Skeletal muscle satellite cell (primary cell): ENCODE data around the gene KIF26B.
"Not testable (repeated sequence)": the region's sequence is repeated elsewhere in the genome, so short reads cannot be mapped to it uniquely, and the experiment has no call there.

Experiments used
- H3K27me3 ChIP-seq: 2 replicates; pipeline ENCODE4 v1.7.0; 2013; ENCODE audit warnings: low read length; ENCODE audit not compliant: control insufficient read depth, insufficient read depth
- H3K36me3 ChIP-seq: 2 replicates; pipeline ENCODE4 v1.7.0; 2013; ENCODE audit warnings: mild to moderate bottlenecking, control low read depth, low read length; ENCODE audit not compliant: insufficient read depth
- H3K4me1 ChIP-seq: 2 replicates; pipeline ENCODE4 v1.7.0; 2013; ENCODE audit warnings: low read length; ENCODE audit not compliant: control insufficient read depth, insufficient read depth
- H3K4me2 ChIP-seq: 2 replicates; pipeline ENCODE4 v1.7.0; 2013; ENCODE audit warnings: mild to moderate bottlenecking, low read length
- H3K4me3 ChIP-seq: 2 replicates; pipeline ENCODE4 v1.7.0; 2013; ENCODE audit warnings: low read length
- H3K9ac ChIP-seq: 2 replicates; pipeline ENCODE4 v1.7.0; 2013; ENCODE audit warnings: mild to moderate bottlenecking, low read depth, low read length, moderate library complexity
- H3K9me3 ChIP-seq: replicated peaks from 2 replicates; pipeline ENCODE4 v1.7.0; 2013; ENCODE audit warnings: mild to moderate bottlenecking, control low read depth, low read length

The KIF26B gene

DNA sequence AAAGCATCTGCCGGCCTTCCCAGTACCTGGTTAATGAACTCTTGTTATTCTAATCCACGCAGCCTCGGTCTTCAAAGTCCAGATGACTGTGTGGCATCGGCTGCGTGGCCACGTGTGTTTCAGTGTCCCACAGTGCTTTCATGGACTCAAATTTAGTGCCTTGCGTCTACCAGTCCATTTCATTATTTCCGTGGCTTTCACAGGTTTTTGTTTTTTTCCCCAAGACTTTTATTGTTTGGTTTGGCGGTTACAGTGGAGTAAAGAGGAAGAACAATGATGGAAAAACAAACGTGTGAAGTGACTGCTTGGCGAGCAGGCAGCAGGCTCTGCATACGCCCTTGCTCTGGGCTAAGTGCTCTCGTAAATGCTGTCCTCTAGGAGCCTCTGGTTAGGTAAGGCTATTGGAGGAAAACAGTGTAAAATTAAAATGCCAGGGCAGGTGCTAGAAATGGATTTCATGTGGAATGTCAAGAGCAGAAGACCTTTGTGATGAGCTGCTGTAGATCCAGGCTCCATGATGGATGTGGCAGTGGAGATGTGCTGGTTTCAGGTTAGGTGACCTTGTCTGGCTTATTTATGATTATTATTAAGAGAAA lies 536.3 kb downstream of the KIF26B start:
- H3K4me2 ChIP-seq, result no peak overlapping the region
- no peaks in the 10 kb centered on the region for H3K36me3 ChIP-seq
- no peaks in the 10 kb centered on the region for H3K4me1 ChIP-seq
- H3K9me3 ChIP-seq, result no peaks in the 10 kb centered on the region
- no peak overlapping the region for H3K4me3 ChIP-seq
- no peak overlapping the region for H3K9ac ChIP-seq
- no peaks in the 10 kb centered on the region for H3K27me3 ChIP-seq

DNA sequence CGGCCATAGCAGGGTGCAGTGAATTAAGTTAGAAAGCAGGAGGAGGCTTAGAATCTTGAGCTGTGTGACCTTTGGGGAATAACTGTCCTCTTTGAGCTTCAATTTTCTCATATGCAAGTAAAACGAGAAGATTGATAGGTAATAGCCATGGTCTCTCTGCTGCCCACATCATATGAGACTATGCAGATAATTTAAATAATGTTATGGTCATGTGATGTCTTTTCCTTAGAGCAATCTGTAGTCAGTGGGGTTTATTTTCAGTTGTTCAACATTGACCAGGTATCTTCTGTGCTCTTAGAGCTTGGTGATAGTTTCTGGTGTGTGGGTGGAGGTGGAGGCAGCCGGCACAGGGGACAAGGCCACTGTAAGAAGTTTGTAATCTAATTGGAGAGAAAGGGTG lies 537.1 kb downstream of the KIF26B start:
- Histone ChIP-seq H3K27me3 (no peaks in the 10 kb centered on the region), H3K9me3 (no peaks in the 10 kb centered on the region), H3K4me2 (no peak overlapping the region), H3K36me3 (no peaks in the 10 kb centered on the region), H3K9ac (no peak overlapping the region), H3K4me1 (no peaks in the 10 kb centered on the region), H3K4me3 (no peak overlapping the region)

DNA sequence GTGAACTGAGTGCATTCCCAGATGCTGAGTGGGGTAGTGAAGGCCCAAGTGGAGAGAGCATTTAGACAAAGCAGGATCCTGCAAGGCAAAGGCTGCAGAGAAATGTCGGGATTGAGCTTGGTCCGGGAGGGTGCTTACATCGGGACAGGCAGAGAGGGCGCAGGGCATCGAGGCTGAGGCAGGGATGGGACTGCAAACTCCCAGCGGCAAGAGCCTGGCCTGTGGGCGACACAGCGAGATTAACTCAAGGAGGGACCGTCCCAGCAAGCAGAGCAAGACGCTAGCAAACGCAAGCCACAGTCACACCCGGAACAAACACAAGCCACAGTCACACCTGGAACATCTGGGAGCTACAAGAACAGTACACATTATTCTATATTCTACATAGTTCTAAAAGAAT lies 537.5 kb downstream of the KIF26B start:
- H3K4me2 ChIP-seq, result no peak overlapping the region

DNA sequence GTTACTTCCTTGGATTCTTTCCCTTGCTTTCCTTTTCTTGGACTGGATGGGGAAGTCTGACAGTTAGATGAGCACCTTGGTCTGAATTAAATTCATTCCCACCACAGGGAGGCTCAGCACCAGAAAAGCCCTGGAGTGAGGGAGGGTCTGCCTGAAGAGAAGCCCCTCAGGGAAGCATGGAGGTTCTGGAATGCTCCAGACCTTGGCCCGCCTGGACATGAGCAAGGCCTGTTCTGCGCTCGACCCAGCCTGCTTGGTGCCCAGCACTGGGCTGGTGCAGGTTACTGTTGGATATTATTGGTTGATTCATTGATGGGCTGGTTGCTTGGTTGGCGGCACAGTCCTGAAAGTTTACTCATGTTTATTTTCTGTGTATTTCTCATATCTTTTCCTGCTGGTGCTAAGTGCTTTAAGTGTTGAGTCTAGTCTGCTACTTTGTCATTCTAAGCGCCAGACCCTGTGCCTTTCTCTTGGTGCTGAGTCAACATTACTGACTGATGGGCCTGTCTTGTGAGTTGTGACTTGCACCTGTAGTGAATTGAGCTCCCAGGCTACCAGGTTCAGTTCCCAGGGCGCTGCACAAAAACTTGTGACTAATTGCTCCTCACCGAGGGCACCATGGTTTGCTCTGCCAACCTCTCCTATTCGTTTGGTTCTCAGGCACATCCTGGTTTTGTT lies 538.5 kb downstream of the KIF26B start:
- H3K27me3 ChIP-seq, result no peaks in the 10 kb centered on the region
- no peak overlapping the region for H3K9ac ChIP-seq
- H3K36me3 ChIP-seq, result no peaks in the 10 kb centered on the region
- H3K9me3 ChIP-seq, result no peaks in the 10 kb centered on the region
- no peak overlapping the region for H3K4me2 ChIP-seq
- H3K4me1 ChIP-seq, result no peaks in the 10 kb centered on the region
- H3K4me3 ChIP-seq, result no peak overlapping the region

More for the DNA sequence above, 537.5 kb downstream of the KIF26B start:
- Histone ChIP-seq H3K4me1 (no peaks in the 10 kb centered on the region), H3K9me3 (no peaks in the 10 kb centered on the region), H3K9ac (no peak overlapping the region), H3K36me3 (no peaks in the 10 kb centered on the region), H3K4me3 (no peak overlapping the region), H3K27me3 (no peaks in the 10 kb centered on the region)

DNA sequence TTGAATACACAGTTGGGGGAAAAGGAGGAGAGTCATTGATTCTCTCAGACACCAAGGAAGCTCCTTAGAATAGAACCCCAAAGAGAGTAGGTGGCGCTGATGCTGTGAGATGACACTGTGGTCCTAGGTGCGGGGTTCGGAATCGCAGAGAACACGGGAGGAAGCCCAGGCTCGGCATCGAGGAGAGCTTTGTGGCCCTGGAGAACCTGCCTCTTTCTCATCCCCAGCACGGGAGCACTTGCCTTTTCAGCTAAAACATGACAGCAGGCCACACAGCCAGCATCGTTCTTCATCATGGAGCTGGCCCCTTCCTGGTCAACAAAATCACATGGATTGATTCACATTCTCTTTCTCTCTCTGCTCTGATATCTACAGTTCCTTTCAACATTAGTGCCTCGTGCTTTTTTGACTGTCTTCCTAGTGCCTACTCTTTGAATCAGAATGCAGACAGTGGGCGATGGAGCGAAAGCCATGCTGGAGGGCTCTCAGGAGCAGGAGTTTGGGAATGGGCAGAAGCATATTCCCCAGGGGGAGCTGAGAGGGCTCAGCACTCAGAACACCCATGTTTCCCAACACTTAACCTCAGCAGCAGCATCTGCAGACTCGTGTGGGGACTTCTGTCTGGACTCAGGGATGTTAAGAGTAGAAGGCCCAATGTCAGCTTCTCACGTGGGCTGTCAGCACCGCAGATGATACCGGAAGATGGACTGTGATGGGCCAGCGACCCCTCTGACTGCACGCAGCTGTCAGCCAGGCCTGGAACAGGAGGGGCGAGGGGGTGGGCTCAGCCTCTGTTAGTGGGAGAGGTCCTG lies 539.4 kb downstream of the KIF26B start:
- no peaks in the 10 kb centered on the region for H3K36me3 ChIP-seq
- H3K4me3 ChIP-seq, result no peak overlapping the region
- H3K4me2 ChIP-seq, result no peak overlapping the region
- H3K4me1 ChIP-seq, result no peaks in the 10 kb centered on the region
- H3K9ac ChIP-seq, result no peak overlapping the region
- no peaks in the 10 kb centered on the region for H3K9me3 ChIP-seq
- H3K27me3 ChIP-seq, result no peaks in the 10 kb centered on the region

DNA sequence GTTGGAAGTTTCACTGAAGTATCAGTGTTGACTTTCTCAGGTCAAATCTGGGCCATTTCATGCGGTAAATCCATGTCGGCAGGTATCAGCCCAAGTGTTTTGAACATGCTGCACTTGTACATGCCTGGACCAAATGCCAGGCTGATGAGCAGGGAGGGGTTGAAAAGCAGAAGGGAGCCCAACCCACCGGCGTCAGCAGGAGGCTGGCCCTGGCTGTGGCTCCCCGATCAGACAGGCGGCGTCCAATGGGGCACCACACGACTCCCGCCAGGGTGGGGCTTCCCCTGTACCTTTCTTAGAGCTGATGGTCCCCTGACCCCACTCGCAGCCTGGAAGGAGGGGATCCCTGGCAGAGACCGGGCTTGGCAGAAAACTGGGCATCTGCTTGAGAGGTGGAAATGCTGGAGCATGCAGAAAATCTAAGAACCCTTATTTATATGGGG lies 540.0 kb downstream of the KIF26B start:
- H3K4me2 ChIP-seq, result no peak overlapping the region
- no peaks in the 10 kb centered on the region for H3K27me3 ChIP-seq
- H3K4me3 ChIP-seq, result no peak overlapping the region
- no peak overlapping the region for H3K9ac ChIP-seq
- H3K4me1 ChIP-seq, result no peaks in the 10 kb centered on the region
- no peaks in the 10 kb centered on the region for H3K36me3 ChIP-seq
- H3K9me3 ChIP-seq, result no peaks in the 10 kb centered on the region

DNA sequence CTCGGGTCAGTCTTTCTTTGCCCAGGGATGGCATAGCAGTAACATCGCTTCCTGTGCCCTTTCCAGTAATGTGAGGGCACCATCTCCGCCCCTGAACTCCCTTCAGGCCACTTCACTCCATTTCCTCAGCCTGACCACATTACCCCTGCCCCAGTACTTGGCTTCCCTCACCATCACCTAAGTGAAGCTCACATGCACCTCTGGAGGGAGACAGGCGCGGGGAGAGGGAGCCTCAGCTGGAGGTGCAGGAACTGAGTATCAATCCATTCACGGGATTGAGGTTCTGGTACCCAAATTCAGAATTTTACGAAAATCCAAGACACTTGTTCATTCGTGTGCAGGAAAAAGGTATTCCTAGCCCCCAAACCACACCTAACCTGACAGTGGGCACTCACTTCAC lies 540.4 kb downstream of the KIF26B start:
- H3K9me3 ChIP-seq, result no peaks in the 10 kb centered on the region
- no peaks in the 10 kb centered on the region for H3K27me3 ChIP-seq
- H3K9ac ChIP-seq, result no peak overlapping the region
- no peaks in the 10 kb centered on the region for H3K4me1 ChIP-seq
- H3K4me3 ChIP-seq, result no peak overlapping the region
- no peaks in the 10 kb centered on the region for H3K36me3 ChIP-seq
- no peak overlapping the region for H3K4me2 ChIP-seq

DNA sequence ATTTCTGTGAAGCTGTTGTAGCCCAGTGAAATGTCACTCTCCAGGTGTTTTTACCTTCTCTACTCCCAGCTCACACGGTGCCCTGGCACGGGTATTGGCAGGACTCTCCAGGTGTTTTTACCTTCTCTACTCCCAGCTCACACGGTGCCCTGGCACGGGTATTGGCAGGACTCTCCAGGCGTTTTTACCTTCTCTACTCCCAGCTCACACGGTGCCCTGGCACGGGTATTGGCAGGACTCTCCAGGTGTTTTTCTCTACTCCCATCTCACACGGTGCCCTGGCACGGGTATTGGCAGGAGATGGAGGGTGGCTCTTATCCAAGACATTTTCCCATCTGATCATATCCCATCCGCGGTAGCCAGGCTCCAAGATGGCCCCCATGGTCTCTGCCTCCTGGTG lies 540.9 kb downstream of the KIF26B start:
- H3K27me3 ChIP-seq, H3K36me3 ChIP-seq, H3K4me1 ChIP-seq, H3K4me2 ChIP-seq, H3K9ac ChIP-seq, H3K9me3 ChIP-seq, H3K4me3 ChIP-seq: not testable (repeated sequence)

DNA sequence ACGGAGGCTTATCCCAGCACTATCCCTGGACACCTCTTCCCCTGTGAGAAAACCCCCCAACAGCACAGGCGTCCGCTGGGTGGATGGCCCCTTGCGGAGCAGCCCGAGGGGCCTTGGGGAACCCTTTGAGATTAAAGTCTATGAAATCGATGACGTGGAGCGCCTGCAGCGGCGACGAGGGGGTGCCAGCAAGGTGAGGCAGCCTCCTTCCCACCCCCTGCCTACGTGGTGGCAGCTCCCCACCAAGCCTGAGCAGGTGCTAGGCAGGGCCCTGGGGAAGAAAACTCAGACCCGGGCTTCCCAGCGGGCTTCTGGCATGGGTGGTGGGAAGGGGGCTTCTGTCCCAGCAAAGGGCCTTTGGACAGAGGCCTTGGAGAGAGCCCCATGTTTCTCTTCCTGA lies 543.3 kb downstream of the KIF26B start:
- Histone ChIP-seq H3K4me1 (no peaks in the 10 kb centered on the region), H3K27me3 (no peaks in the 10 kb centered on the region)

DNA sequence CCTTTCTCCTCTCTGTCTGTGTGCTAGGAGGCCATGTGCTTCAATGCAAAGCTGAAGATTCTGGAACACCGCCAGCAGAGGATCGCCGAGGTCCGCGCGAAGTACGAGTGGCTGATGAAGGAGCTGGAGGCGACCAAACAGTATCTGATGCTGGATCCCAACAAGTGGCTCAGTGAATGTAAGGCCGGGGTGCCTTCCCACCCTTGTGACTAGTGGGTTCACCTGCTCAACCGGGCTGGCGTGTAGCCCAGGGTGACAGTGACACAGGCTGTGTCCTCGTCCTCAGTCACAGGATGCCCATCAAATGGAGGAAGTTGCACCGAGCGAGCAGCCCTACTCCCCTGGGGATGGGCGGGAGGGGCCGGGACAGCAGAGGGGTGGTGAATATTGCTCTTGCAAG lies 544.1 kb downstream of the KIF26B start:
- no peaks in the 10 kb centered on the region for H3K4me1 ChIP-seq
- no peak overlapping the region for H3K4me3 ChIP-seq
- no peak overlapping the region for H3K4me2 ChIP-seq
- H3K36me3 ChIP-seq, result no peaks in the 10 kb centered on the region
- H3K9me3 ChIP-seq, result no peaks in the 10 kb centered on the region
- H3K27me3 ChIP-seq, result no peaks in the 10 kb centered on the region
- no peak overlapping the region for H3K9ac ChIP-seq

More for the DNA sequence above, 543.3 kb downstream of the KIF26B start:
- Histone ChIP-seq H3K36me3 (no peaks in the 10 kb centered on the region), H3K4me3 (no peak overlapping the region), H3K4me2 (no peak overlapping the region), H3K9me3 (no peaks in the 10 kb centered on the region), H3K9ac (no peak overlapping the region)

DNA sequence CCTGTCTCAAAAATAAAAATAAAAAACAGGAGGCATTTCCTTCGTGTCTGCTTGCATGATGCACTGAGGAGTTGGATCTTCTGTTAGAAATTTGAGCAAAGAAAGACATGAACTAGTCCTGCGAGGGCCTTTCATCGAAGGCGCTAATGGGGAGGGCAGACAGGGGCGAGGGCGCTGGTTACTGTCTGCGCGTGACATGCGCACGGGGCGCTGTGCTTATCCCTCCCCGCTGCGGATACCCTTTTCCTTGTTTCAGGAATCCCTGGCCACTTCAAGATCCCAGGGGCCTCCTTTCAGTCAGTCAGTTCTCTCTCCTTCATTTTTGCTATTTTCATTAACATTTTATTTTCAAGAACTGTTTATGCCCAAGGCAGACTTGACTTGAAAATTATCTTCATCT lies 545.8 kb downstream of the KIF26B start:
- no peaks in the 10 kb centered on the region for H3K36me3 ChIP-seq

More for the DNA sequence above, 545.8 kb downstream of the KIF26B start:
- no peak overlapping the region for H3K4me3 ChIP-seq
- H3K27me3 ChIP-seq, result no peaks in the 10 kb centered on the region
- no peaks in the 10 kb centered on the region for H3K9me3 ChIP-seq
- H3K9ac ChIP-seq, result no peak overlapping the region
- H3K4me2 ChIP-seq, result no peak overlapping the region
- peaks cover 4% of the 10 kb centered on the region for H3K4me1 ChIP-seq
